K562 (cell line): ENCODE results near the gene ZBTB48. TPM values are rescaled to one million over a fixed set of nuclear protein-coding genes. Genes with fewer than 3 reads are reported as not detected.

ENCODE experiments used
- C11orf30 ChIP-seq: fragments of 450-650 bp; IDR thresholded peaks from 2 replicates; pipeline ENCODE4 v1.6.1; 2016; ENCODE audit warnings: low read depth, mild to moderate bottlenecking
- CXXC5 ChIP-seq: fragments of 250-450 bp; sonication (Bioruptor Pico); IDR thresholded peaks from 2 replicates; pipeline ENCODE4 v1.8.0; 2022; ENCODE audit warnings: inconsistent platforms, mild to moderate bottlenecking, moderate library complexity
- DNMT1 ChIP-seq: fragments of 450-650 bp; IDR thresholded peaks from 2 replicates; pipeline ENCODE4 v1.6.1; 2016; ENCODE audit warnings: antibody characterized with exemption, mild to moderate bottlenecking
- FOXA1 ChIP-seq: fragments of 450-650 bp; IDR thresholded peaks from 2 replicates; pipeline ENCODE4 v1.6.1; 2016; ENCODE audit warnings: mild to moderate bottlenecking, borderline replicate concordance
- FOXP1 ChIP-seq: sonication (generic); formaldehyde crosslinking; IDR thresholded peaks from 2 replicates; pipeline ENCODE4 v1.8.0; 2022; ENCODE audit warnings: mild to moderate bottlenecking, missing genetic modification reagents
- GABPB1 ChIP-seq: sonication (generic); formaldehyde crosslinking; IDR thresholded peaks from 2 replicates; pipeline ENCODE4 v1.8.0; 2022; ENCODE audit warnings: mild to moderate bottlenecking, missing genetic modification reagents
- PATZ1 ChIP-seq: fragments of 250-450 bp; sonication (Bioruptor Pico); IDR thresholded peaks from 2 replicates; pipeline ENCODE4 v1.5.0; 2020; ENCODE audit warnings: mild to moderate bottlenecking, borderline replicate concordance
- PHB2 ChIP-seq: fragments of 450-650 bp; IDR thresholded peaks from 2 replicates; pipeline ENCODE4 v1.6.1; 2017; ENCODE audit warnings: low read depth
- RB1 ChIP-seq: fragments of 450-650 bp; IDR thresholded peaks from 2 replicates; pipeline ENCODE4 v1.6.1; 2017; ENCODE audit warnings: low read depth, mild to moderate bottlenecking
- RUNX1 ChIP-seq: sonication (generic); IDR thresholded peaks from 2 replicates; pipeline ENCODE4 v1.6.1; 2016; ENCODE audit warnings: antibody characterized with exemption, low read depth
- SIN3A ChIP-seq, 2 experiments: fragments of 150-350 bp in 1 of 2; IDR thresholded peaks; 2 replicates each; pipeline ENCODE4 v1.6.1; 2011 to 2016; ENCODE audit warnings: borderline replicate concordance in 2 of 2, low read depth in 2 of 2, low read length in 2 of 2, mild to moderate bottlenecking in 2 of 2, moderate library complexity in 2 of 2; ENCODE audit not compliant: control insufficient read depth in 1 of 2
- SIN3B ChIP-seq: fragments of 450-650 bp; IDR thresholded peaks from 2 replicates; pipeline ENCODE4 v1.6.1; 2017; ENCODE audit warnings: low read depth, mild to moderate bottlenecking, moderate library complexity
- TEAD2 ChIP-seq: fragments of 450-650 bp; IDR thresholded peaks from 2 replicates; pipeline ENCODE4 v1.6.1; 2016; ENCODE audit warnings: missing genetic modification characterization, control low read depth, missing compliant biosample characterization
- XRCC3 ChIP-seq: fragments of 450-650 bp; IDR thresholded peaks from 2 replicates; pipeline ENCODE4 v1.6.1; 2017; ENCODE audit warnings: mild to moderate bottlenecking, moderate library complexity
- ZBTB1 ChIP-seq: sonication (generic); formaldehyde crosslinking; IDR thresholded peaks from 2 replicates; pipeline ENCODE4 v1.8.1; 2023; ENCODE audit warnings: missing genetic modification reagents, low read depth, mild to moderate bottlenecking, borderline replicate concordance
- ZNF12 ChIP-seq: sonication (generic); formaldehyde crosslinking; IDR thresholded peaks from 2 replicates; pipeline ENCODE4 v1.4.0; 2020; ENCODE audit warnings: mild to moderate bottlenecking, missing genetic modification reagents
- ZNF175 ChIP-seq: fragments of 200-800 bp; sonication (Bioruptor generic); IDR thresholded peaks from 2 replicates; pipeline ENCODE4 v1.6.1; 2016; ENCODE audit warnings: low read depth, mild to moderate bottlenecking, missing genetic modification characterization, missing compliant biosample characterization
- ZNF232 ChIP-seq: sonication (generic); formaldehyde crosslinking; IDR thresholded peaks from 2 replicates; pipeline ENCODE4 v1.8.0; 2022; ENCODE audit warnings: mild to moderate bottlenecking, missing genetic modification reagents
- ZNF354B ChIP-seq: fragments of 250-450 bp; sonication (Bioruptor Pico); IDR thresholded peaks from 2 replicates; pipeline ENCODE4 v1.4.0; 2020
- polyA plus RNA-seq, 8 experiments: library from polyadenylated mRNA; depleted of rRNA in 4 of 8; stranded (reverse) in 5 of 8; unstranded in 3 of 8; fragments of >200 nt; fragmentation: Nextera tagmentation in 2 of 8; fragmentation: Illumina TruSeq in 1 of 8; extraction: Ambion mirVana in 2 of 8; extraction: Trizol in 1 of 8; gene quantifications; 2 replicates each; pipeline versions ENCODE4 v1.2.1 to v1.2.3, GENCODE V29; 2011 to 2014; ENCODE audit warnings: inconsistent platforms in 1 of 8, missing spikeins in 1 of 8
- total RNA-seq, 7 experiments: library from RNA; depleted of rRNA in 6 of 7; stranded (reverse); fragments of >200 nt in 6 of 7; fragmentation: Illumina TruSeq in 2 of 7; extraction: Trizol in 2 of 7; gene quantifications; 2 replicates each; pipeline versions ENCODE4 v1.2.1 to v1.2.3, GENCODE V29; 2011 to 2021; ENCODE audit warnings: low replicate concordance in 1 of 7
- TF ChIP-seq, protein P1 (sequence below): fragments of 250-450 bp; sonication (Bioruptor Pico); IDR thresholded peaks from 2 replicates; pipeline ENCODE4 v1.4.0; 2020; ENCODE audit warnings: mild to moderate bottlenecking, moderate library complexity, borderline replicate concordance
- TF ChIP-seq, protein P2 (sequence below): fragments of 450-650 bp; IDR thresholded peaks from 2 replicates; pipeline ENCODE4 v1.7.1; 2018; ENCODE audit warnings: mild to moderate bottlenecking, low read depth; ENCODE audit not compliant: partially characterized antibody

Gene ZBTB48
- total and polyA plus RNA-seq, 9 of the 15 experiments (the other 6 are each of a cell fraction or from before 2014, with no cell fraction given): 1.9 to 66.9 (median 29.5) TPM

GRCh38 chr1:6581561-6582305 lies 1.9 kb downstream of the ZBTB48 start (continued):
- no peak for TF ChIP-seq TEAD2 (tag)
- TF ChIP-seq, protein P1, sequence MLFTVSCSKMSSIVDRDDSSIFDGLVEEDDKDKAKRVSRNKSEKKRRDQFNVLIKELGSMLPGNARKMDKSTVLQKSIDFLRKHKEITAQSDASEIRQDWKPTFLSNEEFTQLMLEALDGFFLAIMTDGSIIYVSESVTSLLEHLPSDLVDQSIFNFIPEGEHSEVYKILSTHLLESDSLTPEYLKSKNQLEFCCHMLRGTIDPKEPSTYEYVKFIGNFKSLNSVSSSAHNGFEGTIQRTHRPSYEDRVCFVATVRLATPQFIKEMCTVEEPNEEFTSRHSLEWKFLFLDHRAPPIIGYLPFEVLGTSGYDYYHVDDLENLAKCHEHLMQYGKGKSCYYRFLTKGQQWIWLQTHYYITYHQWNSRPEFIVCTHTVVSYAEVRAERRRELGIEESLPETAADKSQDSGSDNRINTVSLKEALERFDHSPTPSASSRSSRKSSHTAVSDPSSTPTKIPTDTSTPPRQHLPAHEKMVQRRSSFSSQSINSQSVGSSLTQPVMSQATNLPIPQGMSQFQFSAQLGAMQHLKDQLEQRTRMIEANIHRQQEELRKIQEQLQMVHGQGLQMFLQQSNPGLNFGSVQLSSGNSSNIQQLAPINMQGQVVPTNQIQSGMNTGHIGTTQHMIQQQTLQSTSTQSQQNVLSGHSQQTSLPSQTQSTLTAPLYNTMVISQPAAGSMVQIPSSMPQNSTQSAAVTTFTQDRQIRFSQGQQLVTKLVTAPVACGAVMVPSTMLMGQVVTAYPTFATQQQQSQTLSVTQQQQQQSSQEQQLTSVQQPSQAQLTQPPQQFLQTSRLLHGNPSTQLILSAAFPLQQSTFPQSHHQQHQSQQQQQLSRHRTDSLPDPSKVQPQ (CRISPR knock-in tag): no peak
- TF ChIP-seq XRCC3: no peak
- no peak for TF ChIP-seq PHB2
- no peak for TF ChIP-seq SIN3A (IDR thresholded peaks at IDR 0.05; ENCODE audit: borderline replicate concordance in 2 of 2, control insufficient read depth in 1 of 2, low read depth in 2 of 2, low read length in 2 of 2)
- TF ChIP-seq ZNF354B: no peak
- peak; percentile 94 for TF ChIP-seq ZNF12 (CRISPR knock-in tag)
- no peak for TF ChIP-seq ZNF175 (CRISPR knock-in tag)
- peak; percentile 31; the same call in 1 of the 2 replicates for TF ChIP-seq GABPB1 (CRISPR knock-in tag)
- TF ChIP-seq SIN3B: no peak
- TF ChIP-seq, protein P2, sequence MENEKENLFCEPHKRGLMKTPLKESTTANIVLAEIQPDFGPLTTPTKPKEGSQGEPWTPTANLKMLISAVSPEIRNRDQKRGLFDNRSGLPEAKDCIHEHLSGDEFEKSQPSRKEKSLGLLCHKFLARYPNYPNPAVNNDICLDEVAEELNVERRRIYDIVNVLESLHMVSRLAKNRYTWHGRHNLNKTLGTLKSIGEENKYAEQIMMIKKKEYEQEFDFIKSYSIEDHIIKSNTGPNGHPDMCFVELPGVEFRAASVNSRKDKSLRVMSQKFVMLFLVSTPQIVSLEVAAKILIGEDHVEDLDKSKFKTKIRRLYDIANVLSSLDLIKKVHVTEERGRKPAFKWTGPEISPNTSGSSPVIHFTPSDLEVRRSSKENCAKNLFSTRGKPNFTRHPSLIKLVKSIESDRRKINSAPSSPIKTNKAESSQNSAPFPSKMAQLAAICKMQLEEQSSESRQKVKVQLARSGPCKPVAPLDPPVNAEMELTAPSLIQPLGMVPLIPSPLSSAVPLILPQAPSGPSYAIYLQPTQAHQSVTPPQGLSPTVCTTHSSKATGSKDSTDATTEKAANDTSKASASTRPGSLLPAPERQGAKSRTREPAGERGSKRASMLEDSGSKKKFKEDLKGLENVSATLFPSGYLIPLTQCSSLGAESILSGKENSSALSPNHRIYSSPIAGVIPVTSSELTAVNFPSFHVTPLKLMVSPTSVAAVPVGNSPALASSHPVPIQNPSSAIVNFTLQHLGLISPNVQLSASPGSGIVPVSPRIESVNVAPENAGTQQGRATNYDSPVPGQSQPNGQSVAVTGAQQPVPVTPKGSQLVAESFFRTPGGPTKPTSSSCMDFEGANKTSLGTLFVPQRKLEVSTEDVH: no peak
- no peak for TF ChIP-seq PATZ1 (CRISPR knock-in tag)
- no peak for TF ChIP-seq FOXP1 (CRISPR knock-in tag)
- TF ChIP-seq ZNF232: no peak
- TF ChIP-seq CXXC5 (CRISPR knock-in tag): peak; percentile 18; the same call in 1 of the 2 replicates
- TF ChIP-seq RB1: peak; percentile 9; the same call in 1 of the 2 replicates
- TF ChIP-seq ZBTB1: 0 out of 2 replicates have a peak, but pooled peaks have one; percentile 37
- TF ChIP-seq DNMT1: no peak
- no peak for TF ChIP-seq RUNX1
- peak; percentile 67 for TF ChIP-seq C11orf30
- no peak for TF ChIP-seq FOXA1
